CD4-positive, alpha-beta T cell treated with Interferon gamma for 1 hour (primary cell): Measurements from ENCODE around the gene MRPL52.

ENCODE experiments used
- DNase-seq: peaks from one replicate; pipeline ENCODE4 v3.0.0-alpha.2; 2020

Gene MRPL52

DNA sequence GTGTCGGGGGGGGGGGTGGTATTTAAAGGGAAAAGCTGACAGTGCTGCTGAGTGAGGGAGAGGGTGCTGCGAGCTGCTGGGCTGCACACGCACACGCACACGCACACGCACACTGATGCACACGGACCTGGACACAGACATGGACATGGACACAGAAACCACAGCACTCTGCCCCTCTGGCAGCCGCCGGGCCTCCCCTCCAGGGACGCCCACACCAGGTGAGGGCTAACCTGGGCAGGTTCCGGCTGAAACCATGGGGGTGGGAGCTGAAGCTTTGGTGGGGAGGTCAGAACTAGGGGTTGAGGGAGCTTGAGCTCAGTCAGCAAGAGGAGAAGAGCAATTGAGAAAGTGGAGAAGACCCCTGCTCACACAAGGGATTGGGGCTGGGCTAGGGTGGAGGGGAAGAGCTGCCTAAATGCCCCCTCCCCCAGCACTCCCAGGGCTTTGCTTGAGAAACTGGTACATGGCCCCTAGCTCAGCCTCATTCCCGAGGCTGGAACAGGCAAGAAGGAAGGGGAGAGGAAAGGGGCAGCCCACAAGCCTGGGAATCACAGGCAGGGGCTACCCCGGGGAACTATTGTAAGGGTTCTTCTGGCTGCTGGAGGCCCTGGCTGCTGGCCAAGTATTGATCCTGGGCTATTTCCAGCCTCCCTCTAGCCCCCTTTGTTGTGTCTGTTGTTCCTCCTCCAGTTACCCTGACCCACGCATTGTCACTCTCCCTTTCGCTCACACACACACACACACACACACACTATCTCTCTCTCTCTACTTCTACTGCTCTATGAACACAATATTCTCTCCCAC is 53.7 kb downstream of the MRPL52 start, which contains the start of gene REM2:
Gene REM2, plus strand, starts transcription at position 50 of the 804 bp plus-strand sequence. Its CDS starts 66 bp downstream, at position 116.
- no peak for DNase-seq

GRCh38 chr14:22884076-22884737 is 54.5 kb downstream of the MRPL52 start:
- no peak for DNase-seq
